ENCODE data around the gene PPFIA1. TPM values are rescaled to one million over a fixed set of nuclear protein-coding genes. Genes with fewer than 3 reads are reported as not detected.

The PPFIA1 gene
- total RNA-seq, 6 donors from 2014 or later = 53.7 to 164 (median 83.3) TPM

GRCh38 chr11:70364745-70365543 lies 94.5 kb downstream of the PPFIA1 start:
- Histone ChIP-seq H3K36me3 (peaks cover 12 to 72% (median 42%) of the 10 kb centered on the region in 4 donors), H3K4me1 (peaks cover 0 to 6% (median 0%) of the 10 kb centered on the region in 4 donors), H3K4me3 (no peak overlapping the region), H3K27me3 (no peaks in the 10 kb centered on the region), H3K9me3 (no peaks in the 10 kb centered on the region), H3K27ac (no peak overlapping the region)
- ATAC-seq (ENCODE audit: low FRiP score in 2 of 2) = peak in 1 of 2 donors; percentile 23
- no peak for DNase-seq
- TF ChIP-seq POLR2A (IDR thresholded peaks at IDR 0.05) (no peak), POLR2AphosphoS5 (IDR thresholded peaks at IDR 0.05) (no peak), EP300 (IDR thresholded peaks at IDR 0.05) (no peak)
- TF ChIP-seq, protein P1, sequence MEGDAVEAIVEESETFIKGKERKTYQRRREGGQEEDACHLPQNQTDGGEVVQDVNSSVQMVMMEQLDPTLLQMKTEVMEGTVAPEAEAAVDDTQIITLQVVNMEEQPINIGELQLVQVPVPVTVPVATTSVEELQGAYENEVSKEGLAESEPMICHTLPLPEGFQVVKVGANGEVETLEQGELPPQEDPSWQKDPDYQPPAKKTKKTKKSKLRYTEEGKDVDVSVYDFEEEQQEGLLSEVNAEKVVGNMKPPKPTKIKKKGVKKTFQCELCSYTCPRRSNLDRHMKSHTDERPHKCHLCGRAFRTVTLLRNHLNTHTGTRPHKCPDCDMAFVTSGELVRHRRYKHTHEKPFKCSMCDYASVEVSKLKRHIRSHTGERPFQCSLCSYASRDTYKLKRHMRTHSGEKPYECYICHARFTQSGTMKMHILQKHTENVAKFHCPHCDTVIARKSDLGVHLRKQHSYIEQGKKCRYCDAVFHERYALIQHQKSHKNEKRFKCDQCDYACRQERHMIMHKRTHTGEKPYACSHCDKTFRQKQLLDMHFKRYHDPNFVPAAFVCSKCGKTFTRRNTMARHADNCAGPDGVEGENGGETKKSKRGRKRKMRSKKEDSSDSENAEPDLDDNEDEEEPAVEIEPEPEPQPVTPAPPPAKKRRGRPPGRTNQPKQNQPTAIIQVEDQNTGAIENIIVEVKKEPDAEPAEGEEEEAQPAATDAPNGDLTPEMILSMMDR (IDR thresholded peaks at IDR 0.05) = no peak
- whole genome bisulfite sequencing, 2 donors = 69 to 82% methylated on average over 25 of the region's 25 CpGs

DNA sequence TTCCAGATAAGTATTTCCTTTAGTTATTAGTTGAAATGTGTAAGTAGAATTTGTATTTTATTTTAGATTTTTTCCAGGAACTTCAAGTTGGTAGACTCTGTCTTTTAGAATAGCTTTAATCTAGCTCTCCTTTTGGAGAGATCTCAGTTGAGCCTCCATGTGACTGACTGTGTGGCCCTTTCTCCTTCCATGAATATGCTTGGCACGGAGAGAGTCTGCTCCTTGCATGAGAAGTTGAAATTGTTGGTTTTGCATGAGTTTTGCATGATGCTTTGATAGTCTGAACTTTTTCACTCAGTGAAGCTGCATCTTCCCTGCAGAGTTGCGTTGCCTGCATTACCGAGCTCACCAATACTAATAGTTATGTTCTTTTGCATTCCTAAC lies 95.0 kb downstream of the PPFIA1 start:
- DNase-seq (no peak), ATAC-seq (ENCODE audit: low FRiP score in 2 of 2) (no peak)
- no peak overlapping the region for H3K4me3 ChIP-seq
- WGBS, 2 donors = 84 to 85% methylated on average over 3 of the region's 3 CpGs
- TF ChIP-seq, protein P1 (IDR thresholded peaks at IDR 0.05) = no peak
- TF ChIP-seq POLR2A (IDR thresholded peaks at IDR 0.05) (no peak), EP300 (IDR thresholded peaks at IDR 0.05) (no peak)
- H3K27me3 ChIP-seq = no peaks in the 10 kb centered on the region
- H3K9me3 ChIP-seq = no peaks in the 10 kb centered on the region
- H3K27ac ChIP-seq = no peak overlapping the region
- peaks cover 0 to 6% (median 0%) of the 10 kb centered on the region in 4 donors for H3K4me1 ChIP-seq
- H3K36me3 ChIP-seq = peaks cover 12 to 66% (median 40%) of the 10 kb centered on the region in 4 donors

DNA sequence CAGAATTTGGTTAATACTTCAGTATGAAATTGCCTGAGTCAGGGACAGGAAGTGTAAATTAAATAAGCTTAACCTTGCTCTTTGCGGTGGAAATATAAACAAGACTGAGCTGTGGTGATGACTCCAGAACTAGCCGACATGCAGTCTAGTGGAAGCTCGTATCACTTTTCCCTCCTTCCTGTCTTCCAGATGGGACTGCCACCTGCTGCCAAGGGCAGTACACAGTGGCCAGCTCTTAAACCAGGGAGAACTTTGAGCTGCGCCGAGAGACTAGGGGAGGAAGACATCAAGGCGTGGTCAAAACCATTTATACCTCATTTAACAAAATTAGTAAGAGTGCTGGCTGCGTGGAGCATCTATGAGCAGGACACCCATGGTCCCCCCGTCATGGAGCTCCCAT lies 96.6 kb downstream of the PPFIA1 start:
- TF ChIP-seq, protein P1 (IDR thresholded peaks at IDR 0.05) = no peak
- TF ChIP-seq POLR2A (IDR thresholded peaks at IDR 0.05) (no peak), POLR2AphosphoS5 (IDR thresholded peaks at IDR 0.05) (no peak), EP300 (IDR thresholded peaks at IDR 0.05) (no peak)
- Histone ChIP-seq H3K27me3 (no peaks in the 10 kb centered on the region), H3K9me3 (no peaks in the 10 kb centered on the region), H3K4me3 (no peak overlapping the region), H3K36me3 (peaks cover 12 to 54% (median 35%) of the 10 kb centered on the region in 4 donors), H3K27ac (no peak overlapping the region), H3K4me1 (peaks cover 0 to 6% (median 0%) of the 10 kb centered on the region in 4 donors)
- WGBS, 2 donors = 58 to 84% methylated on average over 8 of the region's 8 CpGs
- ATAC-seq (ENCODE audit: low FRiP score in 2 of 2) (no peak), DNase-seq (no peak)

GRCh38 chr11:70368961-70369360 lies 98.5 kb downstream of the PPFIA1 start:
- Histone ChIP-seq H3K36me3 (peaks cover 20 to 54% (median 34%) of the 10 kb centered on the region in 4 donors), H3K4me1 (peaks cover 0 to 6% (median 0%) of the 10 kb centered on the region in 4 donors), H3K9me3 (no peaks in the 10 kb centered on the region), H3K4me3 (no peak overlapping the region), H3K27ac (no peak overlapping the region), H3K27me3 (no peaks in the 10 kb centered on the region)
- TF ChIP-seq POLR2A (IDR thresholded peaks at IDR 0.05) (no peak), EP300 (IDR thresholded peaks at IDR 0.05) (no peak), POLR2AphosphoS5 (IDR thresholded peaks at IDR 0.05) (no peak)
- TF ChIP-seq, protein P1 (IDR thresholded peaks at IDR 0.05) = no peak
- DNase-seq = no peak
- no peak for ATAC-seq (ENCODE audit: low FRiP score in 2 of 2)
- 96 to 100% methylated on average over 2 of the region's 2 CpGs for WGBS, 2 donors

Data from upper lobe of left lung (tissue), 6 donors.